Adrenal gland (tissue), 5 donors: ENCODE data around the gene DMWD.

Experiments used
- CTCF ChIP-seq, 6 experiments: fragments of 450-650 bp in 4 of 6; fragments of 200-600 bp in 2 of 6; sonication (generic) in 1 of 6; IDR thresholded peaks; 1 replicate in 5 of 6; 2 replicates in 1 of 6; pipeline versions ENCODE4 v1.5.1 to v1.8.0; 2016 to 2021; ENCODE audit warnings: antibody characterized with exemption in 6 of 6, mild to moderate bottlenecking in 2 of 6, moderate library complexity in 1 of 6
- POLR2A ChIP-seq, 2 donors: fragments of 450-650 bp; IDR thresholded peaks; one replicate each; pipeline ENCODE4 v1.6.1; 2017; ENCODE audit warnings: antibody characterized with exemption in 2 of 2, mild to moderate bottlenecking in 2 of 2, moderate library complexity in 1 of 2
- donor health status: DM: no; HTN: no; CAD: no.

GRCh38 chr19:45733160-45733810, 59.4 kb downstream of the DMWD start, which contains the start of gene MEIOSIN:
- TF ChIP-seq CTCF (IDR thresholded peaks at IDR 0.05) (no peak), POLR2A (IDR thresholded peaks at IDR 0.05) (no peak)
